Natural killer cell treated with Interleukin-12 subunit alpha and Interleukin-12 subunit beta and Interleukin-15 and Interleukin-18, amount 100 ng/mL, for 72 hours (primary cell): ENCODE results near the gene TLR5. TPM values are rescaled to one million over a fixed set of nuclear protein-coding genes. Genes with fewer than 3 reads are reported as not detected.
"Not testable (repeated sequence)": the region's sequence is repeated elsewhere in the genome, so short reads cannot be mapped to it uniquely, and the experiment has no call there.

Experiments
- ATAC-seq, 2 donors: fragments of 150-1000 bp; cut with Tn5 transposase in 1 of 2; sonication (Bioruptor Pico), chemical (Tn5 transposase) in 1 of 2; 2 replicates each; pipeline ENCODE4 v1.10.0; 2021
- DNase-seq: peaks from one replicate; pipeline ENCODE4 v3.0.0; 2022; ENCODE audit warnings: low spot score
- H3K27ac Mint-ChIP-seq, 2 donors: 1 replicate in 1 of 2; 2 replicates in 1 of 2; pipeline ENCODE4 v1.8.0; 2022; ENCODE audit warnings: mixed read lengths in 2 of 2, mild to moderate bottlenecking in 1 of 2, moderate library complexity in 1 of 2
- H3K27me3 Mint-ChIP-seq, 2 donors: 1 replicate in 1 of 2; 2 replicates in 1 of 2; pipeline ENCODE4 v1.8.0; 2022; ENCODE audit warnings: mixed read lengths in 2 of 2
- H3K36me3 Mint-ChIP-seq: one replicate; pipeline ENCODE4 v1.8.0; 2022; ENCODE audit warnings: mixed read lengths
- H3K4me1 Mint-ChIP-seq, 2 donors: 1 replicate in 1 of 2; 2 replicates in 1 of 2; pipeline ENCODE4 v1.8.0; 2022; ENCODE audit warnings: low read depth in 2 of 2, mixed read lengths in 2 of 2, mild to moderate bottlenecking in 1 of 2
- H3K4me3 Mint-ChIP-seq: one replicate; pipeline ENCODE4 v1.8.0; 2022; ENCODE audit warnings: mixed read lengths
- H3K9me3 Mint-ChIP-seq: 2 replicates; pipeline ENCODE4 v1.8.0; 2022; ENCODE audit warnings: mixed read lengths
- total RNA-seq, 2 donors: library from RNA; stranded (reverse); gene quantifications; one replicate each; pipeline ENCODE4 v1.2.3, GENCODE V29; 2022

TLR5 gene
- total RNA-seq, 2 donors from 2014 or later: 0.11 to 0.38 TPM

DNA sequence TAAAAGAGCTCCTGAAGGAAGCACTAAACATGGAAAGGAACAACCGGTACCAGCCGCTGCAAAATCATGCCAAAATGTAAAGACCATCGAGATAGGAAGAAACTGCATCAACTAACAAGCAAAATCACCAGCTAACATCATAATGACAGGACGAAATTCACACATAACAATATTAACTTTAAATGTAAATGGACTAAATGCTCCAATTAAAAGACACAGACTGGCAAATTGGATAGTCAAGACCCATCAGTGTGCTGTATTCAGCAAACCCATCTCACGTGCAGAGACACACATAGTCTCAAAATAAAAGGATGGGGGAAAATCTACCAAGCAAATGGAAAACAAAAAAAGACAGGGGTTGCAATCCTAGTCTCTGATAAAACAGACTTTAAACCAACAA lies 26.4 kb upstream of the TLR5 start:
- ATAC-seq, H3K36me3 Mint-ChIP-seq, H3K4me3 Mint-ChIP-seq, H3K27ac Mint-ChIP-seq, DNase-seq, H3K4me1 Mint-ChIP-seq, H3K9me3 Mint-ChIP-seq: not testable (repeated sequence)
- peaks cover 8 to 12% of the 10 kb centered on the region in 2 donors for H3K27me3 Mint-ChIP-seq

DNA sequence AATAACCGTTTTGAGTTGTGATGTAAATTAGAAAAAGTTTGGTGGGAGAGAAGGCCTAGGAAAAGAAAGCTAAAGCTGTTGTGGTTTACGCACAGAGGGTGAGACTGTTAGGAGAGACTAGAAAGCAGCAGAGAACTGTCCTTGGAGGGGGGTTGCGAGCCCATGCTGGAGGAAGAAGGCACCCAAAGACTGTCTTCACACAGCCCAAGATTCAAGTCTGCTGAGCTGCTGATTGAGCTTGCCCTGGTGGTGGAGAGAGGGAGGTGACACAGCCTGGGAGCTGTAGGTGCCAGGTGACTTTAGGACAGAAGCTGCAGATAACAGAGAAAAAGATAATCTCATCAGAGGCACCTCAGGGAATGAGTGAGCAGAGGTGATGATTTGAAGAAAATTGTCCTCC lies 18.3 kb upstream of the TLR5 start:
- no peak for ATAC-seq
- DNase-seq: no peak
- H3K4me1 Mint-ChIP-seq: no peaks in the 10 kb centered on the region
- no peaks in the 10 kb centered on the region for H3K9me3 Mint-ChIP-seq
- no peak overlapping the region for H3K27ac Mint-ChIP-seq
- H3K36me3 Mint-ChIP-seq: no peaks in the 10 kb centered on the region
- H3K27me3 Mint-ChIP-seq: peaks cover 20 to 26% of the 10 kb centered on the region in 2 donors
- no peak overlapping the region for H3K4me3 Mint-ChIP-seq

DNA sequence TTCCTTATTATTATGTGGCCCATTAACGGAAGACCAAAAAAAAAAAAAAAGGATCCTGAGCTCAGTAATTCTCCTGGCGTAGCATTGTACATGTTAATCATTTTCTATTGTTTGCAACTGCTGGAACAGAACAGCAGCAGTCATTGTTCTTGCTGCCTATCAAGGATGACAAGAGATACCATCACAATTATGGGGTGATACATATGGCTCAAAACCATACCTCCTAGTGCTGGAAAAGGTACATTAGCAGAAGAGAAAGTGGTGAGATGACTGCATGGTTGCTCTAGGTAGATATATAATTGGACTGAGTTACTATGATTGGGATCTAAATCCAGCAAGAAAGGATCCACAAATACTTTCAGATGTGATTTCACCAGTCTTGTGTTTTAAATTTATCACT lies 13.3 kb upstream of the TLR5 start:
- no peak for ATAC-seq

DNA sequence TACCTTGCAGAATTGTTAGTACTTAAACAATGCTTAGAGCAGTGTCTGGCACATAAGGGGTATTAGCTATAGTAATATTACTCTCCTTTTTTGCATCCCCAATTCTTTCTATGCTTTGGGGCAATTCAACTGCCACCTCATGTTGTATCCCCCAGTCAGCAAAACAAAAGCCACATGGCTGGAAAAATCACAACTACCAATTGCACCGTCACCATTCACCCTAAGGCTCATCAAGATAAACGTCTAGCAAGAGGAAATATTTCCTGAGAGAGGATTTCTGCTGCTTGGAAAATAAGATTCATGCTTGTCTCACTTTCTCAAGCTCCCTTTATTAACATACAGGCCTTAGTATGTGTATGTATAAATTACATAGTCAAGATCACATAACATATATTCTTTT lies 12.1 kb upstream of the TLR5 start:
- ATAC-seq (no peak), DNase-seq (no peak)
- Mint-ChIP-seq H3K4me1 (peaks cover 6 to 10% of the 10 kb centered on the region in 2 donors), H3K9me3 (no peaks in the 10 kb centered on the region), H3K4me3 (no peak overlapping the region), H3K27me3 (peaks cover 15 to 21% of the 10 kb centered on the region in 2 donors), H3K36me3 (no peaks in the 10 kb centered on the region), H3K27ac (no peak overlapping the region)

More for the DNA sequence above, 13.3 kb upstream of the TLR5 start:
- H3K36me3 Mint-ChIP-seq: no peaks in the 10 kb centered on the region
- peaks cover 6 to 10% of the 10 kb centered on the region in 2 donors for H3K4me1 Mint-ChIP-seq
- H3K27ac Mint-ChIP-seq: no peak overlapping the region
- no peaks in the 10 kb centered on the region for H3K9me3 Mint-ChIP-seq
- no peak overlapping the region for H3K4me3 Mint-ChIP-seq
- DNase-seq: no peak
- peaks cover 20 to 23% of the 10 kb centered on the region in 2 donors for H3K27me3 Mint-ChIP-seq

- no peaks in the 10 kb centered on the region for H3K9me3 Mint-ChIP-seq
- no peak for ATAC-seq
- H3K36me3 Mint-ChIP-seq: no peaks in the 10 kb centered on the region
- H3K4me1 Mint-ChIP-seq: peaks cover 6 to 10% of the 10 kb centered on the region in 2 donors
- no peak overlapping the region for H3K4me3 Mint-ChIP-seq
- DNase-seq: no peak
- H3K27me3 Mint-ChIP-seq: peaks cover 9 to 17% of the 10 kb centered on the region in 2 donors
- H3K27ac Mint-ChIP-seq: no peak overlapping the region
These were observed 10.4 kb upstream of the TLR5 start for GRCh38 chr1:223153177-223154119.

GRCh38 chr1:223152399-223152798 lies 9.4 kb upstream of the TLR5 start:
- ATAC-seq (no peak), DNase-seq (no peak)
- H3K27me3 Mint-ChIP-seq: peaks cover 8 to 13% of the 10 kb centered on the region in 2 donors
- H3K4me1 Mint-ChIP-seq: peaks cover 6 to 10% of the 10 kb centered on the region in 2 donors
- no peak overlapping the region for H3K27ac Mint-ChIP-seq
- H3K36me3 Mint-ChIP-seq: no peaks in the 10 kb centered on the region
- H3K9me3 Mint-ChIP-seq: no peaks in the 10 kb centered on the region
- no peak overlapping the region for H3K4me3 Mint-ChIP-seq

DNA sequence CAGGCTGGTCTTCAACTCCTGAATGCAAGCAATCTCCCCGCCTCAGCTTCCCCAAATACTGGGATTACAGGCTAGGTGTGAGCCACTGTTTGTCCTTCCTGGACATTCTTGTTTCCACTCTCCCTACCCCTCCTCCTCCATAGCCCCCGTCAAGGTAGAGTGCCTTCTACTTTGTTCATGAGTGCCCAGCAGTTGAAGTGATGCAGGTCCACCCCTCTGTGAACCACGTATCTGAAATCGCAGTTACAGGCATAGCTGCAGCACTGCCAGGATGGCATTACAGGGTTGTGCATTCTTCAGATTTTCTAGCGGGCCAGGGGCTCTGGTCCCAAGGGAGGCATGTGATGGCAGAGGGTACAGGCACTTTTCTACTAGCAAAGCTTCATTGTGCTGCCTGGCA lies 7.4 kb upstream of the TLR5 start:
- H3K4me1 Mint-ChIP-seq: peaks cover 6 to 10% of the 10 kb centered on the region in 2 donors
- no peak overlapping the region for H3K27ac Mint-ChIP-seq
- H3K27me3 Mint-ChIP-seq: peaks cover 18 to 22% of the 10 kb centered on the region in 2 donors
- ATAC-seq (no peak), DNase-seq (no peak)
- no peak overlapping the region for H3K4me3 Mint-ChIP-seq
- no peaks in the 10 kb centered on the region for H3K9me3 Mint-ChIP-seq
- H3K36me3 Mint-ChIP-seq: peaks cover 6% of the 10 kb centered on the region

GRCh38 chr1:223147873-223148272 lies 4.8 kb upstream of the TLR5 start:
- no peak for DNase-seq
- no peaks in the 10 kb centered on the region for H3K9me3 Mint-ChIP-seq
- H3K4me3 Mint-ChIP-seq: no peak overlapping the region
- peaks cover 6% of the 10 kb centered on the region for H3K36me3 Mint-ChIP-seq
- no peak overlapping the region for H3K27ac Mint-ChIP-seq
- H3K4me1 Mint-ChIP-seq: peaks cover 7% of the 10 kb centered on the region in 2 donors
- H3K27me3 Mint-ChIP-seq: peaks cover 20 to 22% of the 10 kb centered on the region in 2 donors
- ATAC-seq: no peak

DNA sequence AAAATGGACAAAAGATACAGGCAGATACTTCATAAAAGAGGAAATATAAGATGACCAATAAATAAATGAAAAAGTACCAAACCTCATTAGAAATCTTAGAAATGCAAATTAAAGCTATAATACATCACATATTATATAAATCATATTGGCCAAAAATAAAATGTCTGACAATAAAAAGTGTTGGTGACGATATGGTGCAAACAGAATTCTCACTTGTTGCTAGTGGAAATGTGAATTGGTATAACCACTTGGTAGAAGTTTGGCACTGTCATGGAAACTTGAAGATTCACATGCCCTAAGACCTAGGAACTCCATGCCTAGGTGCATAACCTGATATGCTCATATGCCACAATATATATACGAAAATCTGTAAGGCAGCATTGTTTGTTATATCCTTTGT lies 4.4 kb upstream of the TLR5 start:
- no peaks in the 10 kb centered on the region for H3K9me3 Mint-ChIP-seq
- no peak for DNase-seq
- no peak overlapping the region for H3K4me3 Mint-ChIP-seq
- peaks cover 6% of the 10 kb centered on the region for H3K36me3 Mint-ChIP-seq
- peaks cover 7% of the 10 kb centered on the region in 2 donors for H3K4me1 Mint-ChIP-seq
- no peak for ATAC-seq
- peaks cover 20 to 22% of the 10 kb centered on the region in 2 donors for H3K27me3 Mint-ChIP-seq
- no peak overlapping the region for H3K27ac Mint-ChIP-seq

- Mint-ChIP-seq H3K4me1 (peaks cover 7% of the 10 kb centered on the region in 2 donors), H3K4me3 (no peak overlapping the region), H3K27me3 (peaks cover 20 to 22% of the 10 kb centered on the region in 2 donors), H3K36me3 (peaks cover 6% of the 10 kb centered on the region), H3K27ac (no peak overlapping the region), H3K9me3 (no peaks in the 10 kb centered on the region)
- no peak for DNase-seq
- ATAC-seq: no peak
These were observed 3.7 kb upstream of the TLR5 start for GRCh38 chr1:223146745-223147144.

DNA sequence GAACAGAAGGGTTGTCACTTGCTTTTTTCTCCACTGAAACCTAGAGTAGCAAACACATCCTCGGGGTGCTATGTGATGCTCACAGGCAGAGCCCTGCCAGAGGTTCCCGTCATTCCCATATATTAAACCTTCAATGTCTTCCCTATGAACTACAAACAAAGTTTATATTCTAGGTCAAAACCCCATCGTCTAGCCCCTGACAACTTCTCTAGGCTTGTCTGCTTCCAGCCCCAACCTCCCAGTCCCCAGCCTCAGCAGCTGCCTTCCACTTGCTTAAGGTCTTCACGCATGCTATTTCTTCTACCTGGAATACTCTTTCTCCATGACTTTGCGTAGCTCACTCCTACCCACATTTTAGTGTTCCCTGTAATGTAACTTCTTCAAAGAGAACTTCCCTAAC lies 1.9 kb upstream of the TLR5 start:
- H3K4me3 Mint-ChIP-seq: no peak overlapping the region
- H3K27ac Mint-ChIP-seq: no peak overlapping the region

GRCh38 chr1:223144431-223144830 lies 1.4 kb upstream of the TLR5 start:
- no peak overlapping the region for H3K4me3 Mint-ChIP-seq
- H3K27ac Mint-ChIP-seq: no peak overlapping the region
- no peak for ATAC-seq

More for the DNA sequence above, 1.9 kb upstream of the TLR5 start:
- H3K4me1 Mint-ChIP-seq: peaks cover 7% of the 10 kb centered on the region in 2 donors
- ATAC-seq (no peak), DNase-seq (no peak)
- H3K36me3 Mint-ChIP-seq: peaks cover 6% of the 10 kb centered on the region
- H3K27me3 Mint-ChIP-seq: peaks cover 9 to 15% of the 10 kb centered on the region in 2 donors
- H3K9me3 Mint-ChIP-seq: no peaks in the 10 kb centered on the region

GRCh38 chr1:223143537-223144248 lies 645 bp upstream of the TLR5 start:
- Mint-ChIP-seq H3K27ac (peak overlapping the region in 1 of 2 donors; percentile 57), H3K36me3 (peaks cover 6% of the 10 kb centered on the region), H3K4me3 (peak overlapping the region; percentile 61), H3K4me1 (peaks cover 7% of the 10 kb centered on the region in 2 donors), H3K9me3 (no peaks in the 10 kb centered on the region), H3K27me3 (peaks cover 9 to 15% of the 10 kb centered on the region in 2 donors)
- DNase-seq (no peak), ATAC-seq (no peak)

More at GRCh38 chr1:223144431-223144830, 1.4 kb upstream of the TLR5 start:
- Mint-ChIP-seq H3K4me1 (peaks cover 7% of the 10 kb centered on the region in 2 donors), H3K9me3 (no peaks in the 10 kb centered on the region), H3K36me3 (peaks cover 6% of the 10 kb centered on the region), H3K27me3 (peaks cover 9 to 15% of the 10 kb centered on the region in 2 donors)
- DNase-seq: no peak

- no peak for ATAC-seq
- Mint-ChIP-seq H3K27ac (no peak overlapping the region), H3K4me3 (no peak overlapping the region), H3K9me3 (no peaks in the 10 kb centered on the region), H3K27me3 (peaks cover 17 to 25% of the 10 kb centered on the region in 2 donors), H3K4me1 (peaks cover 7 to 16% of the 10 kb centered on the region in 2 donors), H3K36me3 (peaks cover 6% of the 10 kb centered on the region)
- DNase-seq: no peak
These were observed 779 bp downstream of the TLR5 start for GRCh38 chr1:223142269-223142668.
